HG03103 (cell line): ENCODE measurements around the gene CD27.
"Not testable (repeated sequence)": the region's sequence is repeated elsewhere in the genome, so short reads cannot be mapped to it uniquely, and the experiment has no call there.

Experiments
- ATAC-seq: cut with Tn5 transposase; IDR thresholded peaks from one replicate; pipeline ENCODE4 v1.9.1; 2021; ENCODE audit warnings: low read depth; ENCODE audit not compliant: unreplicated experiment

Gene CD27

DNA sequence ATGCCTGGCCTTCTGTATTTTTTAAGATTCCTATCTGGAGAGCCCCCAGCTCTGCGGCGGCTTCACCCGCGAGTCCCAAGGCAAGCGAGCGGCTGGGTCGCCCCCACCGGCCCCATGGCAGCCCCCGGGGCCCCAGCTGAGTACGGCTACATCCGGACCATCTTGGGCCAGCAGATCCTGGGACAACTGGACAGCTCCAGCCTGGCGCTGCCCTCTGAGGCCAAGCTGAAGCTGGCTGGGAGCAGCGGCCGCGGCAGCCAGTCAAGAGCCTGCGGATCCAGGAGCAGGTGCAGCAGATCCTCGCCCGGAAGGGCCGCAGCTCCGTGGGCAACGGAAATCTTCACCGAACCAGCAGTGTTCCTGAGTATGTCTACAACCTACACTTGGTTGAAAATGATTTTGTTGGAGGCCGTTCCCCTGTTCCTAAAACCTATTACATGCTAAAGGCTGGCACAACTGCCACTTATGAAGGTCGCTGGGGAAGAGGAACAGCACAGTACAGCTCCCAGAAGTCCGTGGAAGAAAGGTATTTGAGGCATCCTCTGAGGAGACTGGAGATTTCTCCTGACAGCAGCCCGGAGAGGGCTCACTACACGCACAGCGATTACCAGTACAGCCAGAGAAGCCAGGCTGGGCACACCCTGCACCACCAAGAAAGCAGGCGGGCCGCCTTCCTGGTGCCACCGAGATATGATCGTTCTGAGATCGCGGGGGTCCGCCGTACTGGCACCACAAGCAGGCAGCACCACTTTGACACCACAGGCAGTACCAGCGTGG is 33.0 kb downstream of the CD27 start:
- ATAC-seq = not testable (repeated sequence)

GRCh38 chr12:6478416-6478815 is 33.7 kb downstream of the CD27 start:
- ATAC-seq = no peak

DNA sequence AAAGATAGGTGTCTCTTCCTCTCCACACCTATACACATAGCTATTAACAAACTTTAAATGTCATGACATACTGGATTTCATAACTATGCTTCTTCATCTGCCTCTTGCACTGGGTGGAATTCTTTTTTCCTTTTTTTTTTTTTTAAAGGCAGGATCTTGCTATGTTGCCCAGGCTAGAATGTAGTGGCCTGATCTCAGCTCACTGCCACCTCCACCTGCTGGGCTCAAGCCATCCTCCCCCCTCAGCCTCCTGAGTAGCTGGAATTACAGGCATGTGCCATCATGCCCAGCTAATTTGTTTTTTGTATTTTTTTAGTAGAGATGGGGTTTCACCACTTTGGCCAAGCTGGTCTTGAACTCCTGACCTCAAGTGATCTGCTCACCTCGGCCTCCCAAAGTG is 43.5 kb downstream of the CD27 start:
- no peak for ATAC-seq

DNA sequence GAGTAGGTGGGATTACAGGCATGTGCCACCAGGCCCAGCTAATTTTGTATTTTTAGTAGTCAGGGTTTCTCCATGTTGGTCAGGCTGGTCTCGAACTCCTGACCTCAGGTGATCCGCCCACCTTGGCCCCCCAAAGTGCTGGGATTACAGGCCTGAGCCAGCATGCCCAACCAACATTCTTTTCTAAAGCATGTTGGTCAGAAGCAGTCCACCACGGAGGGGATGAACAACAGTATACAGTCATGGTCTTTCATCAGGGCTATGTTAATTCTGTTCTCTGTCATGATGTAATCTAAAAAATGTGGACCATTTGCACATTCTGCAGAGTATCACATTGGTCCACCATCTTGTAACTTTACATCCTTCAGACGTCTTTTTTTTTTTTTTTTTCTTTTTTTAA is 44.7 kb downstream of the CD27 start:
- no peak for ATAC-seq

GRCh38 chr12:6490673-6491072 is 45.9 kb downstream of the CD27 start:
- not testable (repeated sequence) for ATAC-seq

DNA sequence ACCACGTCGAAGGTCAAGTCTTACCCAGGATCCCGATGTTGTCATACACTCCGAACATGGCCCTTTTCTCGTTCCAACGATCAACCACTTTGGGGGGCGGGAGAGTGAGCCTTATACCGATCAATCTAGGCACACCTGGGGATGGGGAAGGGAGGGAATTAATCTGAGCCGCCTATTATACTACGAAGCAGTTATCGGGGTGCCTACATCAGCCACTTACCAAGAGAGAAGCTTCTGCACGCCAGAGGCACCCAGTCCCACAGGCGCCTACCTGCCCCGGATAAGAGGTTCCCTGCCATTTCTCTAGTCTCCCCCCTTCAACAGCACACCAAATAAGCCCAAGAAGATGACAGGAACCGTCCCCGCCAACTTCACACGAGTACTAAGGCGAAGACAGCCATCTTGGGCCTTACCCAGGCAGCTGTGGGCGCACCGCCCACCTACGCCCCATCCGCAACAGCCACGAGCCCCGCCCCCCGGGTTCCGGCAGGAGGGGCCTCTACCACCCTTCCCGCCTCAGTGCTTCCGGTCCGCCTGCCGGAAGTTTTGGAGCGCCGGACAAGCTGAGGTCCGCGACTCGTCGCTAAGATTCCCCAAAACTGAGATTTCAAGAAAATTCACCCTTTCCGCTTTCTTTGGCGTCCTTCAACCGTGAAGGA is 48.2 kb downstream of the CD27 start, which contains the start of gene MRPL51:
Gene MRPL51, minus strand, starts transcription at position 425 of the 659 bp plus-strand sequence. Its CDS starts 126 bp downstream, at position 299.
- ATAC-seq = peak; percentile 50

DNA sequence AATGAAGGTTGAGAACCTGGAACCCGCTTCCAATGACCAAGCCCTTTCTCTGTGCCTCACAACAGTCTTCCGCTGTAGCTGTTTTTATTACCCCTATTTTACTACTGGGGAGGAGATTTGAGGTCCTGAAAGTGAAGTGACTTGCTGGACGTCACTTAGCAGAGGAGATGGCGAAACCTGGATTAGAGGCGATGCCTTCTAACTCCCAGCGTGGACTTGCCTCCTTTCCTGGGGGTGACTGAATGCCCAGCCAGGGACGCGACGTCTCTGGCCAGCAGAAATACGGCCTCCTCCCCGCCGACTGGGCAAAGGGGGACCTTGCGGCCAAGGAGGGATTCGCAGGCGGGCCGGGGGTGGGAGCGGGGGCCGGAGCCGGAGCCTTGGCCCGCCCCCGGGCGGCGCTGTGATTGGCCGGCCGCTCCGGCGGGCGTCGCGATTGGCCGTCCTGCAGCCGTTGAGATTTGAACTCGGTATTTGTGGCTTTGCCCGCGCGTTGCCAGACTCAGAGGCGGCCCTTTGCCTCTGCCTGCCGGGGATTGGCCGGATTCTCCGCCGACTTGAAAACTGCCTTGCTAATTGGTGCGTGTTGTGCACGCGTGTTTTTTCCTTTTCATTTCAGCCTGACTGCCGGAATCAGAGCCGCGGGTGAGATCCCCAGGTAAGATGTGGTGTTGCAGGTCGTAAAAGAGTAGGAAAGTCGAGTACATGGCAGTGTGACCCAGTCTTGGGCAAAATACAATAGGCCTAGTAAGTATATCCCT is 48.9 kb downstream of the CD27 start, which contains the start of gene NCAPD2:
Gene NCAPD2, plus strand, starts transcription at position 606 of the 761 bp plus-strand sequence. CDS start 997 bp downstream, outside the sequence.
- ATAC-seq = peak; percentile 70

- ATAC-seq = peak; percentile 21
These were observed 49.5 kb downstream of the CD27 start for GRCh38 chr12:6494258-6494743.

DNA sequence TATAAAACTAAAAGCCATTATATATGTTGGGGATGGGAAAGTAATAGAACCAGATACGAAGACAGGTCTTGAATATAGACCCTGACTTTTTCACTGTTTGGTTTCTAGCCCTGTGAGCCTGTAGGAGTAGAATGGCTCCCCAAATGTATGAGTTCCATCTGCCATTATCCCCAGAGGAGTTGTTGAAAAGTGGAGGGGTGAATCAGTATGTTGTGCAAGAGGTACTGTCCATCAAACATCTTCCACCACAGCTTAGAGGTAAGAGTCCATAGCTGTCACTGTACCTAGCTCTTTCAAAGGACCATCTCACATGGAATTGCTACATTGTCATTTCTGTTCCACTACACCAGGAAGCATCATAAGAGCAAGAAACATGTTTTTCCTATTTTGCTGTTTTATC is 50.2 kb downstream of the CD27 start:
- ATAC-seq = no peak

DNA sequence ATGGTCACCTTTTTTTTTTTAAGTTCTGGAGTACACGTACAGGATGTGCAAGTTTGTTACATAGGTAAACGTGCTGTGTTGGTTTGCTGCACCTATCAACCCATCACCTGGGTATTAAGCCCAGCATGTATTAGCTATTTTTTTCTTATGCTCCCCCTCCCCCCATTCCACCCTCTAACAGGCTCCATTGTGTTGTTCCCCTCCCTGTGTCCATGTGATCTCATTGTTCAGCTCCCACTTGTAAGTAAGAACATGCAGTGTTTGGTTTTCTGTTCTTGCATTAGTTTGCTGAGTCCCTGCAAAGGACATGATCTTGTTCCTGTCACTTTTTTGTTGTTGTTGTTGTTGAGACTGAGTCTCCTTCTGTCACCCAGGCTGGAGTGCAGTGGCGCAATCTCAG is 52.5 kb downstream of the CD27 start:
- ATAC-seq = not testable (repeated sequence)

DNA sequence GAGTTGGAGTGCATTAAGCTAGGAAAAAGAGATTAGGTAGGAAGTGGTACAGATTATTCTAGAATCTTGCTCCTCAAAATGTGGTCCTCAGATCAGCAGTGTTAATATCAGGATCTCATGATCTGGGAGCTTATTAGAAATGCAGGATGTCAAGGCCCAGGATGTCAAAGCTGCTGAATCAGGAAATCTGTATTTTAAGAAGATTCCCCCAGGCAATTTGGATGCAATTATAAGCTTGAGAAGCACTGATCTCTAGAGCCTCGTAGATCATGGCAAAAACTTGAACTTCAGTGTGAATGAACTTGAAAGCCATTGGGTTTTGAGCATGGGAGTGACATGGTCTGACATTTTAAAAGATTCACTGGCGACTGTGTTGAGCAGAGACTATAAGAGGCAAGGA is 55.7 kb downstream of the CD27 start:
- ATAC-seq = no peak
